ENCODE data around the gene LNX1.

LNX1 gene

GRCh38 chr4:53558065-53558801, 33.1 kb downstream of the LNX1 start:
- ATAC-seq (replicated peaks; ENCODE audit: extremely low read depth, poor library complexity, severe bottlenecking) (no peak), DNase-seq (ENCODE audit: low spot score in 2 of 2) (no peak)
- Mint-ChIP-seq H3K4me3 (no peak overlapping the region), H3K4me1 (no peaks in the 10 kb centered on the region), H3K27me3 (peaks cover 19% of the 10 kb centered on the region), H3K36me3 (ENCODE audit: insufficient read depth) (no peaks in the 10 kb centered on the region), H3K9me3 (no peaks in the 10 kb centered on the region), H3K27ac (ENCODE audit: low read depth) (no peak overlapping the region)

GRCh38 chr4:53557669-53558064, 33.6 kb downstream of the LNX1 start:
- DNase-seq (ENCODE audit: low spot score in 2 of 2) = no peak
- no peak overlapping the region for H3K4me3 Mint-ChIP-seq
- no peak for ATAC-seq (replicated peaks; ENCODE audit: extremely low read depth, poor library complexity, severe bottlenecking)
- H3K27me3 Mint-ChIP-seq = peaks cover 19% of the 10 kb centered on the region
- H3K9me3 Mint-ChIP-seq = no peaks in the 10 kb centered on the region
- H3K27ac Mint-ChIP-seq (ENCODE audit: low read depth) = no peak overlapping the region
- no peaks in the 10 kb centered on the region for H3K4me1 Mint-ChIP-seq
- H3K36me3 Mint-ChIP-seq (ENCODE audit: insufficient read depth) = no peaks in the 10 kb centered on the region

GRCh38 chr4:53556651-53557050, 34.6 kb downstream of the LNX1 start:
- Mint-ChIP-seq H3K27me3 (peaks cover 18% of the 10 kb centered on the region), H3K36me3 (ENCODE audit: insufficient read depth) (no peaks in the 10 kb centered on the region), H3K27ac (ENCODE audit: low read depth) (no peak overlapping the region), H3K9me3 (no peaks in the 10 kb centered on the region), H3K4me1 (no peaks in the 10 kb centered on the region), H3K4me3 (no peak overlapping the region)
- ATAC-seq (replicated peaks; ENCODE audit: extremely low read depth, poor library complexity, severe bottlenecking) = no peak
- DNase-seq (ENCODE audit: low spot score in 2 of 2) = no peak

GRCh38 chr4:53553486-53554210, 37.6 kb downstream of the LNX1 start:
- no peak for ATAC-seq (replicated peaks; ENCODE audit: extremely low read depth, poor library complexity, severe bottlenecking)
- H3K36me3 Mint-ChIP-seq (ENCODE audit: insufficient read depth) = no peaks in the 10 kb centered on the region
- peaks cover 24% of the 10 kb centered on the region for H3K27me3 Mint-ChIP-seq
- H3K4me3 Mint-ChIP-seq = no peak overlapping the region
- H3K4me1 Mint-ChIP-seq = no peaks in the 10 kb centered on the region
- no peak overlapping the region for H3K27ac Mint-ChIP-seq (ENCODE audit: low read depth)
- no peaks in the 10 kb centered on the region for H3K9me3 Mint-ChIP-seq
- DNase-seq (ENCODE audit: low spot score in 2 of 2) = no peak

- Mint-ChIP-seq H3K36me3 (ENCODE audit: insufficient read depth) (no peaks in the 10 kb centered on the region), H3K9me3 (no peaks in the 10 kb centered on the region), H3K4me3 (no peak overlapping the region), H3K4me1 (no peaks in the 10 kb centered on the region), H3K27ac (ENCODE audit: low read depth) (no peak overlapping the region), H3K27me3 (peaks cover 32% of the 10 kb centered on the region)
- no peak for DNase-seq (ENCODE audit: low spot score in 2 of 2)
- no peak for ATAC-seq (replicated peaks; ENCODE audit: extremely low read depth, poor library complexity, severe bottlenecking)
Measured at GRCh38 chr4:53552711-53553110, 38.6 kb downstream of the LNX1 start.

- ATAC-seq (replicated peaks; ENCODE audit: extremely low read depth, poor library complexity, severe bottlenecking) (no peak), DNase-seq (ENCODE audit: low spot score in 2 of 2) (no peak)
- Mint-ChIP-seq H3K27me3 (peaks cover 40% of the 10 kb centered on the region), H3K27ac (ENCODE audit: low read depth) (no peak overlapping the region), H3K36me3 (ENCODE audit: insufficient read depth) (no peaks in the 10 kb centered on the region), H3K4me1 (no peaks in the 10 kb centered on the region), H3K9me3 (no peaks in the 10 kb centered on the region), H3K4me3 (no peak overlapping the region)
Measured at GRCh38 chr4:53551958-53552357, 39.3 kb downstream of the LNX1 start.

GRCh38 chr4:53551281-53551864, 39.9 kb downstream of the LNX1 start:
- peaks cover 46% of the 10 kb centered on the region for H3K27me3 Mint-ChIP-seq
- no peak for ATAC-seq (replicated peaks; ENCODE audit: extremely low read depth, poor library complexity, severe bottlenecking)
- H3K4me3 Mint-ChIP-seq = no peak overlapping the region
- H3K36me3 Mint-ChIP-seq (ENCODE audit: insufficient read depth) = no peaks in the 10 kb centered on the region
- no peak overlapping the region for H3K27ac Mint-ChIP-seq (ENCODE audit: low read depth)
- H3K4me1 Mint-ChIP-seq = no peaks in the 10 kb centered on the region
- no peaks in the 10 kb centered on the region for H3K9me3 Mint-ChIP-seq
- DNase-seq (ENCODE audit: low spot score in 2 of 2) = no peak

GRCh38 chr4:53548662-53549061, 42.6 kb downstream of the LNX1 start:
- Mint-ChIP-seq H3K27ac (ENCODE audit: low read depth) (no peak overlapping the region), H3K36me3 (ENCODE audit: insufficient read depth) (no peaks in the 10 kb centered on the region), H3K27me3 (peaks cover 60% of the 10 kb centered on the region), H3K4me3 (no peak overlapping the region), H3K9me3 (no peaks in the 10 kb centered on the region), H3K4me1 (no peaks in the 10 kb centered on the region)
- DNase-seq (ENCODE audit: low spot score in 2 of 2) = no peak
- ATAC-seq (replicated peaks; ENCODE audit: extremely low read depth, poor library complexity, severe bottlenecking) = no peak

GRCh38 chr4:53547983-53548382, 43.3 kb downstream of the LNX1 start:
- H3K9me3 Mint-ChIP-seq = no peaks in the 10 kb centered on the region
- ATAC-seq (replicated peaks; ENCODE audit: extremely low read depth, poor library complexity, severe bottlenecking) (no peak), DNase-seq (ENCODE audit: low spot score in 2 of 2) (no peak)
- H3K36me3 Mint-ChIP-seq (ENCODE audit: insufficient read depth) = no peaks in the 10 kb centered on the region
- H3K27me3 Mint-ChIP-seq = peaks cover 67% of the 10 kb centered on the region
- no peak overlapping the region for H3K4me3 Mint-ChIP-seq
- no peak overlapping the region for H3K27ac Mint-ChIP-seq (ENCODE audit: low read depth)
- no peaks in the 10 kb centered on the region for H3K4me1 Mint-ChIP-seq

- ATAC-seq (replicated peaks; ENCODE audit: extremely low read depth, poor library complexity, severe bottlenecking) (no peak), DNase-seq (ENCODE audit: low spot score in 2 of 2) (no peak)
- Mint-ChIP-seq H3K36me3 (ENCODE audit: insufficient read depth) (no peaks in the 10 kb centered on the region), H3K4me3 (no peak overlapping the region), H3K4me1 (no peaks in the 10 kb centered on the region), H3K27me3 (peaks cover 71% of the 10 kb centered on the region), H3K9me3 (no peaks in the 10 kb centered on the region), H3K27ac (ENCODE audit: low read depth) (no peak overlapping the region)
Measured at GRCh38 chr4:53545942-53546581, 45.2 kb downstream of the LNX1 start.

- no peak for ATAC-seq (replicated peaks; ENCODE audit: extremely low read depth, poor library complexity, severe bottlenecking)
- Mint-ChIP-seq H3K36me3 (ENCODE audit: insufficient read depth) (no peaks in the 10 kb centered on the region), H3K9me3 (no peaks in the 10 kb centered on the region), H3K27ac (ENCODE audit: low read depth) (no peak overlapping the region), H3K4me3 (no peak overlapping the region), H3K27me3 (peaks cover 63% of the 10 kb centered on the region), H3K4me1 (no peaks in the 10 kb centered on the region)
- no peak for DNase-seq (ENCODE audit: low spot score in 2 of 2)
Measured at GRCh38 chr4:53545273-53545672, 46.0 kb downstream of the LNX1 start.

- H3K4me3 Mint-ChIP-seq = no peak overlapping the region
- H3K27me3 Mint-ChIP-seq = peaks cover 46% of the 10 kb centered on the region
- no peaks in the 10 kb centered on the region for H3K4me1 Mint-ChIP-seq
- no peaks in the 10 kb centered on the region for H3K9me3 Mint-ChIP-seq
- H3K36me3 Mint-ChIP-seq (ENCODE audit: insufficient read depth) = no peaks in the 10 kb centered on the region
- no peak for ATAC-seq (replicated peaks; ENCODE audit: extremely low read depth, poor library complexity, severe bottlenecking)
- H3K27ac Mint-ChIP-seq (ENCODE audit: low read depth) = no peak overlapping the region
- no peak for DNase-seq (ENCODE audit: low spot score in 2 of 2)
Measured at GRCh38 chr4:53543561-53543960, 47.7 kb downstream of the LNX1 start.
